GM23248 (cell line): ENCODE results near the gene NRP1. TPM values are rescaled to one million over a fixed set of nuclear protein-coding genes. Genes with fewer than 3 reads are reported as not detected.
"Not testable (repeated sequence)": the region's sequence is repeated elsewhere in the genome, so short reads cannot be mapped to it uniquely, and the experiment has no call there.

ENCODE experiments used
- DNase-seq: peaks from one replicate; pipeline ENCODE4 v3.0.0-alpha.2; 2015
- H2AFZ ChIP-seq: fragments of 200-600 bp; sonication (generic); 2 replicates; pipeline ENCODE4 v1.6.1; 2016; ENCODE audit warnings: antibody characterized with exemption
- H3F3A ChIP-seq: fragments of 200-600 bp; sonication (generic); 2 replicates; pipeline ENCODE4 v1.6.1; 2016; ENCODE audit warnings: mild to moderate bottlenecking, antibody characterized with exemption, mixed run types; ENCODE audit not compliant: insufficient read depth
- H3K27ac ChIP-seq: fragments of 200-600 bp; sonication (generic); 2 replicates; pipeline ENCODE4 v1.5.1; 2016; ENCODE audit warnings: mild to moderate bottlenecking
- H3K27me3 ChIP-seq: fragments of 200-600 bp; sonication (generic); replicated peaks from 2 replicates; pipeline ENCODE4 v1.6.1; 2016; ENCODE audit warnings: mild to moderate bottlenecking; ENCODE audit not compliant: insufficient read depth
- H3K36me3 ChIP-seq: fragments of 200-600 bp; sonication (generic); 2 replicates; pipeline ENCODE4 v1.6.1; 2016; ENCODE audit warnings: low read depth, mild to moderate bottlenecking
- H3K4me1 ChIP-seq: fragments of 200-600 bp; sonication (generic); 2 replicates; pipeline ENCODE4 v1.6.1; 2016; ENCODE audit warnings: mild to moderate bottlenecking; ENCODE audit not compliant: insufficient read depth
- H3K4me2 ChIP-seq: fragments of 200-600 bp; sonication (generic); one replicate; pipeline ENCODE4 v1.6.1; 2016; ENCODE audit warnings: mild to moderate bottlenecking; ENCODE audit not compliant: unreplicated experiment
- H3K4me3 ChIP-seq: fragments of 200-600 bp; sonication (generic); 2 replicates; pipeline ENCODE4 v1.5.1; 2016; ENCODE audit warnings: mild to moderate bottlenecking
- H3K79me2 ChIP-seq: fragments of 200-600 bp; sonication (generic); 2 replicates; pipeline ENCODE4 v1.6.1; 2016; ENCODE audit warnings: mild to moderate bottlenecking; ENCODE audit not compliant: insufficient read depth
- H3K9ac ChIP-seq: fragments of 200-600 bp; sonication (generic); 2 replicates; pipeline ENCODE4 v1.6.1; 2016; ENCODE audit warnings: mild to moderate bottlenecking
- H3K9me2 ChIP-seq: fragments of 200-600 bp; sonication (generic); 2 replicates; pipeline ENCODE4 v1.6.1; 2016; ENCODE audit warnings: mixed run types, mild to moderate bottlenecking, moderate library complexity; ENCODE audit not compliant: insufficient read depth
- H3K9me3 ChIP-seq: fragments of 200-600 bp; sonication (generic); one replicate; pipeline ENCODE4 v1.6.1; 2017; ENCODE audit warnings: low read depth
- H4K20me1 ChIP-seq: fragments of 200-600 bp; sonication (generic); 2 replicates; pipeline ENCODE4 v1.6.0; 2016; ENCODE audit not compliant: insufficient read depth
- EZH2 ChIP-seq: fragments of 200-600 bp; sonication (generic); IDR thresholded peaks from 2 replicates; pipeline ENCODE4 v1.6.1; 2018; ENCODE audit warnings: antibody characterized with exemption, mild to moderate bottlenecking; ENCODE audit not compliant: insufficient read depth, poor library complexity, severe bottlenecking
- EZH2phosphoT487 ChIP-seq: fragments of 200-600 bp; sonication (generic); IDR thresholded peaks from 2 replicates; pipeline ENCODE4 v1.6.1; 2018; ENCODE audit warnings: antibody characterized with exemption, moderate library complexity, mild to moderate bottlenecking, low read depth; ENCODE audit not compliant: insufficient read depth
- WGBS, 2 experiments: methylation state at CpG; one replicate each; pipeline ENCODE4 v1.1.6; 2015 to 2017; ENCODE audit warnings: low lambda C conversion rate in 2 of 2, low coverage in 1 of 2; ENCODE audit errors: missing lambda C conversion rate in 2 of 2; 5-methylcytosine and 5-hydroxymethylcytosine counted together
- in situ Hi-C: fragments of 300-500 bp; cut with MboI; formaldehyde crosslinking; loops from 2 replicates; pipeline ENCODE4 v1.15.0; 2020
- polyA plus RNA-seq: library from polyadenylated mRNA; unstranded; fragments of >200 nt; fragmentation: Nextera tagmentation; extraction: Ambion mirVana; gene quantifications from 2 replicates; pipeline ENCODE4 v1.2.1, GENCODE V29; 2016
- total RNA-seq: library from RNA; depleted of rRNA; stranded (reverse); fragments of >200 nt; shearing (Covaris generic); gene quantifications from 2 replicates; pipeline ENCODE4 v1.2.3, GENCODE V29; 2014

The NRP1 gene
- total and polyA plus RNA-seq, 2 experiments from 2014 or later: 152 to 175 TPM

DNA sequence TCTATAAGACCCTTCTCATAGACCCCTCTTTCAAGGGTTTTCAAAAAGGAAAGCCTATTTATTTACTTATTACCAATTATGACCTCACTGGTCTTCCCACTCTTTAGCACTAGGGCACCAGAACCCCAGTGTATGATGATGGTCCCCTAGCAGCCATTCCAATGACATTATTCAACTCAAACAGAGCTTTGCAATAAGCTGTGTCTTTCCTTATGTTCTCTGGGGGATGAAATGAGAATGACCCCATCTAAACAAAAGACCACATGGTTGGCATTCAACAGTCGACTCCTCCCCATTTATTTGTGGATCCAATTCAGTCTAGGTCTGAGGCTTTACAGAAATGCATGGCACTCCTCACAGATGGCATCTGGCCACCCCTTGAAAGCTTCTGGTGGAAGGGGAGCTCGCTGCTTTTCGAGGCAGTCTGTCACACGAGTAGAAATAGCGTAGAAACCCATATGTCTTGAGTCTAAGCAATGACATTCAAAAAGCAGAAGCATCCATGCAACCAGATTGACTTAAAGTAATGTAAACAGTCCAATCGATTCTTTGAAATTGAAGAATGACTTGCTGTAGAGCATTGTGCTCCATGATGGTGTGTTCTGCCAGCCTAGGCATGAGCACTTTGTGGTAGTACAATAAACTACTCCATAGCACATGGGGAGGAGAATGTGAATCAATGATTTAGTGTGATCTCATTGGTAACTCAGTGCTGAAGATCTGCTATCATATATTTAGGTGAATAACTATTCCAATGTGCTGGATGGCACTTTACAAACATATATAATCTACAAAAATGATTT lies 29.8 kb downstream of the NRP1 start:
- Histone ChIP-seq H4K20me1 (no peaks in the 10 kb centered on the region), H3K9me3 (no peaks in the 10 kb centered on the region), H3F3A (peaks cover 44% of the 10 kb centered on the region), H3K9ac (no peak overlapping the region), H3K27me3 (no peaks in the 10 kb centered on the region), H3K4me1 (peaks cover 33% of the 10 kb centered on the region), H3K4me3 (no peak overlapping the region), H3K36me3 (peaks cover 16% of the 10 kb centered on the region), H3K4me2 (peak overlapping the region; percentile 3), H3K79me2 (peaks cover 100% of the 10 kb centered on the region), H3K9me2 (no peaks in the 10 kb centered on the region), H2AFZ (no peak overlapping the region), H3K27ac (peak overlapping the region; percentile 4)
- DNase-seq: peak; percentile 38
- 67 to 68% methylated on average over 6 of the region's 6 CpGs for WGBS, 2 experiments
- in situ Hi-C loops: no loop called here
- TF ChIP-seq EZH2phosphoT487 (no peak), EZH2 (no peak)

DNA sequence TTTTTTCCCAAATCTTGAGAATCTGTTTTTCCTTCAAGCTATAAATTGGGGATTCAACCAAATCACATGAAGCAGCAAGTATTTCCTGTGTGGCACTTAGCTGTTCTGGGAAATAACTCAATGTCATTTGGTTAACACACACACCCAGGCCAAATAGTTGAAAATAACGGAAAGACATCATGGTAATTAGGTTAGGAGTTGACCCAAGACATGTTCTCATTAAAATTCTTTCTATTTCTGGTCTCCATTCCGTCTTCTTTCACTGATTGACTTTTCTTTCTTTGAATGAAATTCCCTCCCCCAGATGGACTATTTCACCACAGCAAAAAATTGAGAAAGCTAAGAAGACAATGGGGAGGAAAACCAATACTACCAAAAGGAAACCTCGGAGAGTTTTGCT lies 30.5 kb downstream of the NRP1 start:
- no peaks in the 10 kb centered on the region for H3K27me3 ChIP-seq
- peak overlapping the region; percentile 3 for H3K4me2 ChIP-seq
- H3K4me1 ChIP-seq: peaks cover 33% of the 10 kb centered on the region
- in situ Hi-C loops: no loop called here
- no peaks in the 10 kb centered on the region for H4K20me1 ChIP-seq
- H3K36me3 ChIP-seq: peaks cover 16% of the 10 kb centered on the region
- no peak for DNase-seq
- H3F3A ChIP-seq: peaks cover 48% of the 10 kb centered on the region
- 14 to 22% methylated on average over 3 of the region's 3 CpGs for WGBS, 2 experiments
- peaks cover 100% of the 10 kb centered on the region for H3K79me2 ChIP-seq
- H3K9me3 ChIP-seq: no peaks in the 10 kb centered on the region
- no peak overlapping the region for H2AFZ ChIP-seq
- H3K9ac ChIP-seq: no peak overlapping the region
- no peaks in the 10 kb centered on the region for H3K9me2 ChIP-seq
- peak overlapping the region; percentile 4 for H3K27ac ChIP-seq
- no peak overlapping the region for H3K4me3 ChIP-seq
- no peak for TF ChIP-seq EZH2phosphoT487
- TF ChIP-seq EZH2: no peak

- no peak overlapping the region for H2AFZ ChIP-seq
- no peak overlapping the region for H3K4me2 ChIP-seq
- peaks cover 16% of the 10 kb centered on the region for H3K36me3 ChIP-seq
- H3K4me1 ChIP-seq: peaks cover 33% of the 10 kb centered on the region
- no peak overlapping the region for H3K9ac ChIP-seq
- TF ChIP-seq EZH2: no peak
- no peak for TF ChIP-seq EZH2phosphoT487
- peaks cover 100% of the 10 kb centered on the region for H3K79me2 ChIP-seq
- H3K9me2 ChIP-seq: no peaks in the 10 kb centered on the region
- peaks cover 46% of the 10 kb centered on the region for H3F3A ChIP-seq
- WGBS, 2 experiments: 95 to 98% methylated on average over 2 of the region's 2 CpGs
- in situ Hi-C loops: no loop called here
- no peaks in the 10 kb centered on the region for H4K20me1 ChIP-seq
- H3K4me3 ChIP-seq: no peak overlapping the region
- no peak overlapping the region for H3K27ac ChIP-seq
- no peaks in the 10 kb centered on the region for H3K27me3 ChIP-seq
- no peaks in the 10 kb centered on the region for H3K9me3 ChIP-seq
- DNase-seq: no peak
These were observed 32.1 kb downstream of the NRP1 start for GRCh38 chr10:33302208-33302829.

DNA sequence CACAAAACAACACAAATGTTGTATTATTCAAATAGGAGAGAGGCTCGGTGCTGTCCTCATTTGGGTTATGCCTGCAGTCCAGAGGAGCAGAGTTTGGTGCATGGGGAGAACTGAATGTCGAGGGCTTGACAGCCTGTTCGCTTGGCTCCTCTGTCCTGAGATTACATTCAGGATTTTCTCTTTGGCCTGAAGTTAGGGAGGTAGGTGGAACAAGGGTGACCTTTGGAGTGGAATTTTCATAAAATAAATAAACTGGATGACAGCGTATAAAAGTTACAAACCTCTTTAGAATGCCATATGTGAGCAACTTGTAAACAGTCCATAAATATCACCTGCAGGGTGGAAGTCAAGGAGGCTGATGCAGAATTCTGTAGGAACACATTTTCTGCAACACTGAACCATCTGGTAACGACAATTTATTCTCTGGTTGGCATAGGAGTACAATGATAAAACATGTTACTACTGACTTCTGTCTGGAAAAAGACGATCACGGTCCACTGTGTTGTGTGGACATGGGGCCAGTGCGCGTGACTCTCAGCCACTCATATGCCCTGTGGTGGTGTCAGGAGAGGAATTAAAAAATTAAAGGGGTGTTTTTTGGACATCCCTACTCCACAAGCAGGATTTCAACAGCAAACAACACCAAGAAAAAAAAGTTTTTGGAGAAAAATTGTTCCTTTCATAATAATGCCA lies 33.2 kb downstream of the NRP1 start:
- peaks cover 100% of the 10 kb centered on the region for H3K79me2 ChIP-seq
- no peaks in the 10 kb centered on the region for H3K9me2 ChIP-seq
- no peaks in the 10 kb centered on the region for H4K20me1 ChIP-seq
- H3K4me2 ChIP-seq: no peak overlapping the region
- H3K9me3 ChIP-seq: no peaks in the 10 kb centered on the region
- H3K9ac ChIP-seq: no peak overlapping the region
- H3K27ac ChIP-seq: no peak overlapping the region
- no peak overlapping the region for H2AFZ ChIP-seq
- peaks cover 22% of the 10 kb centered on the region for H3K36me3 ChIP-seq
- H3K27me3 ChIP-seq: no peaks in the 10 kb centered on the region
- in situ Hi-C loops: no loop called here
- H3K4me3 ChIP-seq: no peak overlapping the region
- TF ChIP-seq EZH2: no peak
- TF ChIP-seq EZH2phosphoT487: no peak
- peaks cover 26% of the 10 kb centered on the region for H3K4me1 ChIP-seq
- DNase-seq: no peak
- 94 to 95% methylated on average over 9 of the region's 9 CpGs for WGBS, 2 experiments
- H3F3A ChIP-seq: peaks cover 43% of the 10 kb centered on the region

- in situ Hi-C loops, H3K9me2 ChIP-seq, H3K9me3 ChIP-seq, H2AFZ ChIP-seq, H4K20me1 ChIP-seq, DNase-seq, H3K27ac ChIP-seq, H3K9ac ChIP-seq, H3K27me3 ChIP-seq, H3K4me3 ChIP-seq, H3K4me2 ChIP-seq: not testable (repeated sequence)
- WGBS, 2 experiments: 78 to 79% methylated on average over 3 of the region's 3 CpGs
- peaks cover 27% of the 10 kb centered on the region for H3K4me1 ChIP-seq
- H3F3A ChIP-seq: peaks cover 43% of the 10 kb centered on the region
- peaks cover 23% of the 10 kb centered on the region for H3K36me3 ChIP-seq
- peaks cover 100% of the 10 kb centered on the region for H3K79me2 ChIP-seq
These were observed 33.9 kb downstream of the NRP1 start for GRCh38 chr10:33300544-33300943.
